KMS-11 (cell line): ENCODE results near the gene TRMT61B.

Experiments used
- H2AFZ ChIP-seq: fragments of 200-600 bp; sonication (generic); 2 replicates; pipeline ENCODE4 v1.6.1; 2016; ENCODE audit warnings: antibody characterized with exemption, mixed run types, low read depth
- H3K27ac ChIP-seq: fragments of 200-600 bp; sonication (generic); 2 replicates; pipeline ENCODE4 v1.6.1; 2016; ENCODE audit warnings: mild to moderate bottlenecking, mixed run types
- H3K27me3 ChIP-seq: fragments of 200-600 bp; sonication (generic); 2 replicates; pipeline ENCODE4 v1.6.1; 2017; ENCODE audit warnings: mild to moderate bottlenecking, low read depth, mixed run types, moderate library complexity; ENCODE audit not compliant: insufficient read depth
- H3K36me3 ChIP-seq: fragments of 200-600 bp; sonication (generic); 2 replicates; pipeline ENCODE4 v1.6.1; 2017; ENCODE audit warnings: mild to moderate bottlenecking, mixed run types; ENCODE audit not compliant: insufficient read depth
- H3K4me1 ChIP-seq: fragments of 200-600 bp; sonication (generic); 2 replicates; pipeline ENCODE4 v1.6.1; 2016; ENCODE audit warnings: mild to moderate bottlenecking, low read depth, mixed run types; ENCODE audit not compliant: poor library complexity, severe bottlenecking
- H3K4me2 ChIP-seq: fragments of 200-600 bp; sonication (generic); 2 replicates; pipeline ENCODE4 v1.7.0; 2016; ENCODE audit warnings: mild to moderate bottlenecking, mixed run types
- H3K4me3 ChIP-seq: fragments of 200-600 bp; sonication (generic); IDR thresholded peaks from 2 replicates; pipeline ENCODE4 v1.6.1; 2017; ENCODE audit warnings: low read depth, low read length, mixed read lengths; ENCODE audit not compliant: insufficient read depth
- H3K79me2 ChIP-seq: fragments of 200-600 bp; sonication (generic); 2 replicates; pipeline ENCODE4 v1.6.1; 2016; ENCODE audit warnings: low read depth, mixed run types; ENCODE audit not compliant: insufficient read depth
- H3K9ac ChIP-seq: fragments of 200-600 bp; sonication (generic); 2 replicates; pipeline ENCODE4 v1.6.1; 2016; ENCODE audit warnings: mild to moderate bottlenecking, mixed run types
- H4K20me1 ChIP-seq: fragments of 200-600 bp; sonication (generic); 2 replicates; pipeline ENCODE4 v1.6.1; 2016; ENCODE audit warnings: mild to moderate bottlenecking, mixed run types; ENCODE audit not compliant: insufficient read depth
- TF ChIP-seq, protein P1 (sequence below): fragments of 200-600 bp; sonication (generic); conservative IDR thresholded peaks from 2 replicates; pipeline ENCODE4 v1.6.1; 2017; ENCODE audit warnings: low read depth, mild to moderate bottlenecking, antibody characterized with exemption, low read length, moderate library complexity, mixed read lengths

Gene TRMT61B

DNA sequence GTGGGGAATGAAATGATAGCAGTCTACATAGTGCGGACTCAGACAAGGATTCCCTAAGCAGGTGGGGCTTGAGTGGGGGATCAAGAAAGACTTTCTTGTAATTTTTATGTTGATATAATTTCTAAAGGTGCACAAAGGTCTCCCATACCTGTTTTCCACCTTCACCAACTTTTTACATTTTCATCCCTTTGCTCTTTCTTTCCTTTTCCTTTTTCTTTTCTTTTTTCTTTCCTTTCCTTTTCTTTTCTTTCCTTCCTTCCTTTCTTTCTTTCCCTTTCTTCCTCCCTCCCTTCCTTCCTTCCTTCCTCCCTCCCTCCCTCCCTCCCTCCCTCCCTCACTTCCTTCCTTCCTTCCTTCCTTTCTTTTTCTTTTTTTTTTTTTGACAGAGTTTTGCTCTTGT lies 10.1 kb upstream of the TRMT61B start:
- no peak overlapping the region for H3K4me2 ChIP-seq
- no peaks in the 10 kb centered on the region for H4K20me1 ChIP-seq
- no peaks in the 10 kb centered on the region for H3K79me2 ChIP-seq
- H3K4me1 ChIP-seq = no peaks in the 10 kb centered on the region
- no peak overlapping the region for H3K9ac ChIP-seq
- no peaks in the 10 kb centered on the region for H3K36me3 ChIP-seq
- H3K27me3 ChIP-seq = no peaks in the 10 kb centered on the region
- H2AFZ ChIP-seq = no peak overlapping the region
- H3K27ac ChIP-seq = no peak overlapping the region
- H3K4me3 ChIP-seq = no peak overlapping the region
- TF ChIP-seq, protein P1, sequence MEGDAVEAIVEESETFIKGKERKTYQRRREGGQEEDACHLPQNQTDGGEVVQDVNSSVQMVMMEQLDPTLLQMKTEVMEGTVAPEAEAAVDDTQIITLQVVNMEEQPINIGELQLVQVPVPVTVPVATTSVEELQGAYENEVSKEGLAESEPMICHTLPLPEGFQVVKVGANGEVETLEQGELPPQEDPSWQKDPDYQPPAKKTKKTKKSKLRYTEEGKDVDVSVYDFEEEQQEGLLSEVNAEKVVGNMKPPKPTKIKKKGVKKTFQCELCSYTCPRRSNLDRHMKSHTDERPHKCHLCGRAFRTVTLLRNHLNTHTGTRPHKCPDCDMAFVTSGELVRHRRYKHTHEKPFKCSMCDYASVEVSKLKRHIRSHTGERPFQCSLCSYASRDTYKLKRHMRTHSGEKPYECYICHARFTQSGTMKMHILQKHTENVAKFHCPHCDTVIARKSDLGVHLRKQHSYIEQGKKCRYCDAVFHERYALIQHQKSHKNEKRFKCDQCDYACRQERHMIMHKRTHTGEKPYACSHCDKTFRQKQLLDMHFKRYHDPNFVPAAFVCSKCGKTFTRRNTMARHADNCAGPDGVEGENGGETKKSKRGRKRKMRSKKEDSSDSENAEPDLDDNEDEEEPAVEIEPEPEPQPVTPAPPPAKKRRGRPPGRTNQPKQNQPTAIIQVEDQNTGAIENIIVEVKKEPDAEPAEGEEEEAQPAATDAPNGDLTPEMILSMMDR = no peak

- Histone ChIP-seq H3K9ac (no peak overlapping the region; the same call in 1 of the 2 replicates), H3K27me3 (no peaks in the 10 kb centered on the region), H3K36me3 (no peaks in the 10 kb centered on the region), H4K20me1 (no peaks in the 10 kb centered on the region), H3K4me2 (no peak overlapping the region), H3K27ac (no peak overlapping the region), H3K79me2 (peaks cover 35% of the 10 kb centered on the region), H3K4me1 (peaks cover 24% of the 10 kb centered on the region), H3K4me3 (no peak overlapping the region), H2AFZ (peak overlapping the region; percentile 64)
- TF ChIP-seq, protein P1 = no peak
Observed at GRCh38 chr2:28871620-28872019, 1.5 kb upstream of the TRMT61B start.

GRCh38 chr2:28869494-28870145 lies 489 bp downstream of the TRMT61B start:
- peak overlapping the region; percentile 64 for H2AFZ ChIP-seq
- H3K36me3 ChIP-seq = no peaks in the 10 kb centered on the region
- peaks cover 24% of the 10 kb centered on the region for H3K4me1 ChIP-seq
- peaks cover 43% of the 10 kb centered on the region for H3K79me2 ChIP-seq
- H3K9ac ChIP-seq = peak overlapping the region; percentile 89
- peak overlapping the region; percentile 68 for H3K27ac ChIP-seq
- peak overlapping the region; percentile 98 for H3K4me3 ChIP-seq
- peak overlapping the region; percentile 97 for H3K4me2 ChIP-seq
- TF ChIP-seq, protein P1 = no peak
- H4K20me1 ChIP-seq = no peaks in the 10 kb centered on the region
- no peaks in the 10 kb centered on the region for H3K27me3 ChIP-seq

DNA sequence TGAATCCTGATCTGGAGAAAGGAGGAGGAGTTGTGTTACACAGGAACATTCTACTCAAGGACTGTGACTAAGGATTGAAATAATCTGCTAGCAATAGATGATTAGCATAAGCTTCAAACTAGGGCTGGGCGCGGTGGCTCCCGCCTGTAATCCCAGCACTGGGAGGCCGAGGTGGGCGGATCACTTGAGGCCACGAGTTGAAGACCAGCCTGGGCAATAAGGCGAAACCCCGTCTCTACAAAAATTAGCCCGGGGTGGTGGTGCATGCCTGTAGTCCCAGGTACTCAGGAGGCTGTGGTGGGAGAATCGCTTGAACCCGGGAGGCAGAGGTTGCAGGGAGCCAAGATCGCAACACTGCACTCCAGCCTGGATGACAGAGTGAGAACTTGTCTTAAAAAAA lies 1.5 kb downstream of the TRMT61B start:
- Histone ChIP-seq H4K20me1 (no peaks in the 10 kb centered on the region), H3K4me2 (peak overlapping the region; percentile 97), H3K4me1 (peaks cover 24% of the 10 kb centered on the region), H3K9ac (no peak overlapping the region), H3K27me3 (no peaks in the 10 kb centered on the region), H3K36me3 (no peaks in the 10 kb centered on the region), H2AFZ (no peak overlapping the region), H3K79me2 (peaks cover 43% of the 10 kb centered on the region), H3K27ac (no peak overlapping the region), H3K4me3 (no peak overlapping the region)
- TF ChIP-seq, protein P1 = no peak
